NCI-H1930 (cell line): ENCODE measurements around the gene LSG1.
A peak's percentile ranks its signal among the peaks of the same experiment; 100 is the strongest.
"Not testable (repeated sequence)": the region's sequence is repeated elsewhere in the genome, so short reads cannot be mapped to it uniquely, and the experiment has no call there.

Source experiments
- DNase-seq, 2 experiments: peaks; one replicate each; lab custom pipeline; 2025; lab: John Stamatoyannopoulos, UW

The LSG1 gene

DNA sequence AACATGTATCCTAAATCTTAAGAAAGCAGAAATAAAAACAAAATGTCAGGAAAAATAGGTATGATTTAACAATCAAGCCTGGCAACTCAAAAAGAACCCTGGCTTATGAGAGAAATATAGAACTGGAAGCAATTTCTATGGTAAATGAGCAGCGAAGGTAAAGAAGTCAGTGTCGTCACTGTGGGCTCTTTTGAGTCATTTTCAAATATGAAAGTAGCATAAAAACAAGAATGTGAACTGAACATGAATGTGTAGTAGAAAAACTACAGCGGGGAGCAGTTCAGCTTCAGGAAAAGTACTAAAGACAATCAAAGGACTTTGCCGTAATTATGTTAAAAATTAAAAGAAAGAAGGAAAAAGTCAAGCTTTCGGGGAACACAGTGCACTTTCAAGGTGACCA is 17.5 kb downstream of the LSG1 start:
- no peak for DNase-seq

DNA sequence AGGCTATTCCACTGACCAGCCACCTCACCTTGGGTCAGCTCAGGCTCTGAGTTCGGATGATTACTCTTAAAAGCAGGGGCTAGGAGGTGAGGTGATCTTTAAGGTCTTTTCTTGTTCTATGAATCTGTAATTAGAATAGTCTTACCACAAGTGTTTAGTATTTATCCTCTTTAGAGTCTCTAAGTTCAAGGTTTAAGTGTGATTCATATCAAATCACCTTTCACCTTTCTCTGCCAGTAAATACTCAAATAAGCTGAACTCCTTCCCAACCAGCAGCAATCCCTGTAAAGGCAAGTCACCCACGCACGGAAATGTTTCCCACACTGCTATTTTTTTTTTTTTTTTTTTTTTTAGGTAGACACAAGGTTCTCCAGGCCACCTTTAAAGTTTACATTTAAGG is 24.2 kb downstream of the LSG1 start:
- no peak for DNase-seq

DNA sequence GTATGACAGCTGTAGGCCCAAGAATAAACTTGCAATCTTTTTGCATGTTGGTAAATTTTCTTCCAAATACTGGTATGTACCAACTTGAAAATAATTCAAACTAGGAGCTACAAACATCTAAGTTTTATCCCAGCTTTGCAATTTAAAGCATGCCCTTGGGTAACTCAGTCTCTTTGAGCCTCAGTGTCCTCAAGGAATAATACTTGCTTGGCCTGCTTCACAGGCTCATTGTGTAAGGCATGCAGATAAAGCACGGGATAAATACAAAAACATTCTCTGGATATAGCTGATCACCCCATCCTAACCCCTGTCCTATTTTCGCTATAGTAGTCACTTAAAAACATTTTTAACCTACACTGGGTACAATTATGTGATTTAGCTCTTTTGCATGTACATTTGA is 29.2 kb downstream of the LSG1 start:
- no peak for DNase-seq

DNA sequence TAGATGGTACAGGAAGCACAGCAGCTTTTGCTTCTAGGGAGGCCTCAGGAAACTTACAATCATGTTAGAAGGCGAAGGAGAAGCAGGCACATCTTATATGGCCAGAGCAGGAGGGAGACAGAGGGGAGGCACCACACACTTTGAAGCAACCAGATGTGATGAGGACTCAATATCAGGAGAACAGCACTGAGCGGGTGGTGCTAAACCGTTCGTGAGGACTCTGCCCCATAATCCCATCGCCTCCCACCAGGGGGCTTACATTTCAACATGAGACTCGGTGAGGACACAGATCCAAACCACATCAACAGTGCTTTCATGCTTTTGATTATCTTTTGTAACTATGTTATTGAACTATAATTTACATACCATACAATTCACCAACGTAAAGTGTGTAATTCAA is 31.2 kb downstream of the LSG1 start:
- no peak for DNase-seq

DNA sequence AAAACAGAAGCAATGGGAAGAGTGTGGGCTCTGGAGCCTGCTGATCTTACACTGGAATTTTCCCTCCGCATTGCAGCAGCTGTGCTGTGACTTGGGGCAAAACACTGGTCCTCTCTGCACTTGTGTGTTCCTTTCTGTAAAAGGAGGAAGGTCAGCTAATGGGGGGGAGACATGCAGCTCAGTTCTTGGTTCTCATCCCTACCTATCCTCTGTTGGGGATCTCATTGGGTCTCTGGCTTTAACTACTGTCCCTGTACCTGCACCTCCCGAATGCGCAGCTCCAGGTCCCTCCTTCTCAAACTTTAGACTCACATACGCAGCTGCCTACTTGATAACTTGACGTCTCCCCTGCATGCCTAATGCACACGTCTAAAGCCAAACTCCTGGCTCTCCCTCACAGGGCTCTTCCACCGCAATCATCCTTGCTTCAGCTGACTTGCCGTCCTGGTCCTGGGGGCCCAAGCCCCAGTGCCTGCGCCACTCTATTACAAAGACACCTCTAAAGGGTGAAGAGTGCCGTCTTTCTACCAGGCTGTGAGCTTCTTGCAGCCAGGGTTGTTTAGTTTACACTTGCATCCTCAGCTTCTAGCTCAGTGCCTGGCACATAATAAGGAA is 32.9 kb downstream of the LSG1 start:
- no peak for DNase-seq

DNA sequence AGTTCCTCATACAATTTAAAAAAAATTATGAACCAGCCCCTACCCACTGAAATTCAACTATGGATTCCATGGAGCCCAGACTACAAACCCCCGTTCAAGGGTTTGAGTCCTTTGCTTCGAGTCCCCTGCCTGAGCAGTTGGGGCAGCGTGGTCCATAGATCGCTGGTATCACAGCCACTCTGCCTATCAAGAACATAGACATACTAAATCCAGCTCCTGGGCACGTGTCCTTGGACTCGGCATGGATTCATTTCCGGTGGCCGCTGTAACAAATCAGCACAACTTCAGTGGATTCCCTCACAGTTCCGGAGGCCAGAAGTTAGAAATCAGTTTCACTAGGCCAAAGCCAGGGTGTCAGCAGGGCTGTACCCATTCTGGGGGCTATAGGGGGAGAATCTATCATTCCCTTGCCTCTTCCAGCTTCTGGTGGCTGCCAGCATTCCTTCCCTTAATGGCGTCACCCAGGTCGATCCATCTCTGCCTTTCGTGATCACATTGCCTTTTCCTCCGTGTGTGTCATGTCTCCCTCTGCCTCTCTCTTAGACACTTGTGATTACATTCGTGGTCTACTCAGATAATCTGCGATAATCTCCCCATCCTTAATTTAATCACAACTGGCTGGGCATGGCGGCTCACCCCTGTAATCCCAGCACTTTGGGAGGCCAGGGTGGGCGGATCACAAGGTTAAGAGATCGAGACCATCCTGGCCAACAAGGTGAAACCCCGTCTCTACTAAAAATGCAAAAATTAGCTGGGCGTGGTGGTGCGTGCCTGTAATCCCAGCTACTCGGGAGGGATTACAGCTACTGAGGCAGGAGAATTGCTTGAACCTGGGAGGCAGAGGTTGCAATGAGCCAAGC is 34.2 kb downstream of the LSG1 start:
- DNase-seq: no peak

DNA sequence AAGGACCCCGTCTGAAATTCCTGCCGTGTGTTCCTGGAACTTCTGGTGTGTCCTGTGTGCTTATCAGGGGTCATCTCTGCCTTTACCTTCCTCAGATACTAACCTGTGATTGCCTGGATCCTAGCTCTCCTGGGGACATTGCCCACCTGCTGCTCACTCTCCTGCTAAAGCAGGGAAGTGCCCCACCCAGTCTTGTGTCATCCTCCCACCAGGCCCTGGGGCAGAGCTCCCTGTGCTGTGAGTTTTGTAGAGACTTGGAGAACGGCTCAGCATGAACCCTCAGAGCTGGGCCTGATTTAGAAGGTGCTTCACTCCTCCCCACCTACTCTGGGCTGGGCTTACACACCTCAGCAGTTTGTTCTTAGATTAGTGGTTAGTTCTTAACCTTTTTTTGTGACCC is 34.9 kb downstream of the LSG1 start:
- DNase-seq: no peak

DNA sequence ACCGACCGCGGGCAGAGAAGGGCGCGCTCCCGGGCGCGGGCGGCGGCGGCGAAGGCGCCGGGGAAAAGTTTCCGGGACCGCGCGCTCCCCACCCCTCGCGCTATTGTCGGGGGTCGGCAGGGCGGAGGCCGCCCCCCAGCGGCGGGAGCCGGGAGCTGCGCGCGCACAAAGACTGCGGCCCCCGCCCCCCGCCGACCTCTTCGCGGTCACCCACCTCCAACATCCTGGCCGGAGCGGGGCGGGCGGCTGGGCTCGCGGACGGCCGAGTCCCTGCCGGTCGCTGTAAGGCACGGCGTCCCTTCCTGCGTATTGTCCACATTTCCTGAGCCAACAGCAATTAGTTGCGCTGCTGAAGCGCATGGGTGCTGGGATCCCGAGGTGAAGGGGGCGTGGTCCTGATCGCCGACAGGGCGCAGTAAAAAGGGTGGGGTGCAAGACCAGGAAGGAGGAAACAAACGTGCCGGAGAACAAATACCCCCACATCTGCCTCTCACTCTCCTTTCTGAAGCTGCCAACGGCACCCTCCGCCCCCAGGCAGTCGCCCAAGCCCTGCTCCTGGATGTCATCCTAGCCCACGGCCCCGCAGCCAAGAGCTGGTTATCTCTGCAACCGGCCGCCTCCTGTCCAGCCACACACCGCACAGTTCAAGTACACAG is 38.5 kb downstream of the LSG1 start, which contains the start of gene TMEM44:
Gene TMEM44, minus strand, starts transcription at position 71 of the 656 bp plus-strand sequence. CDS start 204 bp downstream, outside the sequence.
- DNase-seq: peak; percentile 65 to 80

DNA sequence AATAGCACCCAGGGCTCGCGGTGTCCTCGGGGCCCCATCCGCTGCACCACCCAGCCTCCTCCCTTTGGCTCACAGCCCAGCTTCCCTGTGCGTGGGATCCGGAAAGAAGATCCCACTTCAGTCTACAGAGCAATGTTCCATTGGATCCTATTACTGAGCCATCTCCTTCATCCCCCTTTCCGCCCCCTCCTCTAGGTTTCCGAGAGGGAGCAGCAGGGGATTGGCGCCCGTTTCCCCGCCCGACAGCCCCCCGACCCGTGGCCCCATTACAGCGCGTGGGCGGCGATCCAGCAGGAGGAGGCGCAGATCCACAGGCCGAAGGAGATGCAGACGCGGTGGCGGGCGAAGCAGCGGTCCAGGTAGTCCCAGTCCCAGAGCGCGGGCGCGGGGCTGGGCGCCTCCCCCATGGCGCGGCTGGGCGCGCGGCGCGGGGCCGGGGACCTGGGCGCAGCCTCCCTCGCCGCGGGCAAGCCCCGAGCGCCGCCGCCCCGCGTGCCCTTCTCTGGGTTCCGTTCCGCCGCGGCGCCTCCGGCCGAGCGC is 39.1 kb downstream of the LSG1 start:
- no peak for DNase-seq

DNA sequence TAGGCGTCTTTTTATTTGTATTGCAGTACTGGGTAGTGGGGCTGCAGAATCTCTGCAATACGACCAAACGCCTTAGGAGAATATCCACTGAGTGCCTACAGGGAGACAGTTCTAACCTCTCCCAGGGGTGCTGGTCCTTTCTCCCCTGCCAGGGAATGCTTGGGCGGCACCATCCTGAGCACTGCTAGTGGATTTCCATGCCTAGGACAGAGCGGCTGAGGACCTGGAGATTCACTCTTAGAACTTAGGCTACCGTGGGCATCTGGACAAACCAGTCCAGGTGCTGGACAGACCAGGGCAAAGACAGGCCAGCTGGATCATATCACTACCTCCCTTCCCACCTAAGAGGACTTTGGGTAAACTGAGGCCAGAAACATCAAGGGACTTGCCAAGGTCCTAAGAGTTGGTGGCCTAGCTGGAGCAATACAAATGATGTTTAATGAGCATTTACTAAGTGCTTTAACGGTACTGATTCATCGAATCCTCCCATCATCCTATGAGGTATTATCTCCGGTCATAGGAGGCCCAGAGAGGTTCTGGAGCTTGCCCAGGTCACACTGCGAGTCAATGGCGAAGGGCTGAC is 39.7 kb downstream of the LSG1 start:
- no peak for DNase-seq

DNA sequence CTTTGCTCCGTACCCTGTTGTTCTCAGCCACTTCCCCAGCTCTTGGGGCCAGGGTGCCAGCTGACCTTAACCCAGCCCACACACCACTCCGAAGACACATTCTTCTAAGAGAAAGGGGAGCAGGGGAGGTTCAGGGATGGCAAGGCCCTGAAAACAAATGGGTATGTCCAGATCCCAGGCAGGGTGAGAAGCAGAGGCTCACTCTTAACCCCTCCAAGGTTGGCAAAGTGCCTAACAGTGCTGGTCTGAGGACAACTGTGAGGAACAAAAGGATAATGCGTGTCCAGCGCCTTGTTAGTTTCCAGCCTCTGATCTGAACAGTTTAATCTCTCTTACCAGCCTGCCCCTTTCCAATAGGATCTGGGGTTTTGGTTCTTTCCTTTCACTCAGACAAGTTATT is 40.3 kb downstream of the LSG1 start:
- no peak for DNase-seq

DNA sequence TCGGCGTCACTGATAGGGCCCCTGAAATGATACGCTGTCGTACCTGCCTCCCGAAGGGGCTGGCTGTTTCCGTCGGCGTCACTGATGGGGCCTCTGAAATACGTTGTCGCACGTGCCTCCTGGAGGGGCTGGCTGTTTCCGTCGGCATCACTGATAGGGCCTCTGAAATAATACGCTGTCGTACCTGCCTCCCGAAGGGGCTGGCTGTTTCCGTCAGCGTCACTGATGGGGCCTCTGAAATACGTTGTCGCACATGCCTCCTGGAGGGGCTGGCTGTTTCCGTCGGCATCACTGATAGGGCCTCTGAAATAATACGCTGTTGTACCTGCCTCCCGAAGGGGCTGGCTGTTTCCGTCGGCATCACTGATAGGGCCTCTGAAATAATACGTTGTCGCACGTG is 41.3 kb downstream of the LSG1 start:
- DNase-seq: not testable (repeated sequence)

DNA sequence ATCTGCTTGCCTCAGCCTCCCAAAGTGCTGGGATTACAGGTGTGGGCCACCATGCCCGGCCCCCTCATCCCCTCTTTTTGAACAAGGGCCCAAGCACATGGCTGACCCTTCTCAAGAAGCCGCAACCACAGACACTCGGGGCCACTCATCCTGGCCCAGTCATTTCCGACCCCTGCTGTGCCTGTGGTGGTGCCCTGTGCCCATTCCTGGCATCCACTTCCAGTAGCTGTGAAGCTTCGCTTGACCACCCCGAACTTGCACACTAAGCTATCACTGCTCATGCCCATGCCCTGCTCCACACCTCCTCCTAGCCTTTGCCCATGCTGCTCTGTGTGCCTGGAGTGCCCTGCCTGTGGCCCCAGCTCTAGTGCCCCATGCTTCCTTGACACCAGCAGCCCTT is 47.0 kb downstream of the LSG1 start:
- no peak for DNase-seq

DNA sequence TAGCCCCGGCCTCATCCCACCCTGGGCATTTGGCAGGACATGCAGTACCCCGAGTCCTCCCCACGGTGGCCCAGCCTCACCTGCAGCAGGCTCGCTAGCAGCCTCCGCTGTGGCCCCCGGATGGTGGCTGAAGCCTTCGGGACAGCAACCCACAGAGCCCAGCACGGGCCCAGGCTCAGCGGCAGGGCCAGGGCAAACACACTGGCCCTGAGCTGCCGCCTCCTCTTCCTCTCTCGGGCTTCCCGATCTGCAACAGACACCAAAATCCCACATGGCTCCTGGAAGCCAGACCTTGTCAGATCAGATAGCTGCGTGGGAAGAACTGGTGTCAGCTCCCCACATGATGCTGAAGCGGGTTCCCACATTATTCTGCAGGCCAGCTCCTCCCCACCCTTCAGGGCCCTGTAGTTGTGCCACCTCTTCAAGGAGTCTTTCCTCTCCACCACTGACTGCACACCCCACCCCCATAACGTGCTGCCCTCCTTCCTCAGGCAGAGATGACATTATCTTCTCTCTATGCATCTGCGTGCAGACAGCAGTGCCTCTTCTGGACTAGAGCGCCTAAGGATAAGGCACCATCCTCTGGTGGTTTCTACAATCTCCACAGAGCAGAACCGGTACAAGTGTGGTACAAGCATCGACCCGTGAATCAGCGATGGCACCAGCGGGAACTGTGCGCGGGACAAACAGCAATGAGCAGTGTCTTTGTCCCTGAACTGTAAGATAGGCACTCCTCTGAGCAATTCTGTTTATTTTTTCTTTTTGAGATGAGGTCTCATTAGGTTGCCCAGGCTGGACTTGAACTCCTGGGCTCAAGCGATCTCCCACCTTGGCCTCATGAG is 48.3 kb downstream of the LSG1 start:
- DNase-seq: no peak

DNA sequence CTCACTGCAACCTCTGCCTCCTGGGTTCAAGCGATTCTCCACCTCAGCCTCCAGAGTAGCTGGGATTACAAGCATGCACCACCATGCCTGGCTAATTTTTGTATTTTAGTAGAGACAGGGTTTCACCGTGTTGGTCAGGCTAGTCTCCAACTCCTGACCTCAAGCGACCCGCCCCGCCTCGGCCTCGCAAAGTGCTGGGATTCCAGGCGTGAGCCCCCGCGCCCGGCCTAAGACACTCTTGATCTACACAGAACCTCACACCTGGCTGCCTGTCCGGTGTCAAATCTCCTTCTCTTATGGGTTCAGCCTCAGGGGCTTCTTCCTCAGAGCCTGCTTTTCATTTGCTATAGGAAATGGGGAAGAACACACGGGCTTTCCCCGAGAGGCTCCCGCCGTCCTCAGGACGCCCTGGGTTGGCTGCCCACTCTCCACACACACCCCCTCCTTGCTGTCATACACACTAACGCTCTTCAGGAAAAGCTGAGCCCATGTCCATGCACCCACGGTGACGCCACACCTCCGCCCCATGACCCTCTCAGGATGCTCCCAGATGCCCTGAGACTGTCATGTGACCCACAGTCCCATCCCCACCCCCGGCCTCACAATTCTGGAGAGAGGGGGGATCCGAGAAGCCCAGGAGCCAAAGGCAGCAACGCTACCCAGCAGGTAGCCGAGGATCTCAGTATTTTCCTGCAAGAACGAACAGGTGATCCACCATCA is 49.2 kb downstream of the LSG1 start:
- DNase-seq: no peak

DNA sequence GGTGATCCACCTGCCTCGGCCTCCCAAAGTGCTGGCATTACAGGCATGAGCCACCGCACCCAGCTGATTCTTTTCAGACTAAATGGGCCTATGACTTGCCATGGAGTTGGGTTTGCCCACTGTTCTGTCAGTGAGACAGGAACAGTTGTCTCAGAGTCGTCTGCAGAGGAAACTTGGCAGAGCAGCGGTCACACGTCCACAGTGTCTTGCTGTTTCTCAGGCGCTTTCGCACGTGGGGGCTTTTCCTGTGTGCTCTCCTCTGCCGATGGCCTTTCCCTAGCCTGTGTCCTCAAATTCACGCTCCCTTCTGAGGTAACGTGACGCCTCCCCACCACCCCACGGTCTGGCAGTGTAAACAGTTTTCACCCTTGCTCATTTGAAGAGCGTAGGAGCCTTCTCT is 50.0 kb downstream of the LSG1 start:
- DNase-seq: no peak

DNA sequence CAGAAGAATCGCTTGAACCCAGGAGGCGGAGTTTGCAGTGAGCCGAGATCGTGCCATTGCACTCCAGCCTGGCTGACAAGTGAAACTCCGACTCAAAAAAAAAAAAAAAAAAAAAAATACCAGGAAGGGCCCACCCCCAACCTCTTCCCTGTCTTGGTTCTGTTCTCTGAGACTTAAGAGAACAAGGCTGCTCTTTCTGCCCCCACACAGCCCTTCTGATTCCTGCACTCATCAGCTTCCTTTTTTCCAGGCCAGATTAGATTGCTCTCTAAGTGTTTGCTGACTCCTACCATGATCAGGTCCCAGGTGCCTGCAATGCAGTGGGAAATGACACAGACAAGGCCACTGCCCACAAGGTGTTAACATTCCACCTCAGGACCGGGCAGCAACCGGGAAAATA is 51.8 kb downstream of the LSG1 start:
- no peak for DNase-seq

DNA sequence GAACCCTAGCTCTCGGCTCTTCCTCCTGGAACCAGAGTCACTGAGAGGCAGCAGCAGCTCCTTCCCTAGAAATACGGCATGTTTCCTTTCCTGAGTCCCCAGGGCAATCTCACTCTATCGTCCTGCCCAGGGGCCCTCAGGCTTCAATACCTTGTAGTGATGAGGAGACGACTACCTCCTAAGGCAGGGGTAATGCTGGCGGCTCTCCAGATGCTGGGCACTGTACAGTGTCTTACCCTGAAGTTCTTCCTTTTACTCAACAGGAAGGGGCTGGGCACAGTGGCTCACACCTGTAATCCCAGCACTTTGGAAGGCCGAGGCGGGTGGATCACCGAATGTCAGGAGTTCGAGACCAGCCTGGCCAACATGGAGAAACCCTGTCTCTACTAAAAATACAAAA is 52.2 kb downstream of the LSG1 start:
- DNase-seq: no peak

DNA sequence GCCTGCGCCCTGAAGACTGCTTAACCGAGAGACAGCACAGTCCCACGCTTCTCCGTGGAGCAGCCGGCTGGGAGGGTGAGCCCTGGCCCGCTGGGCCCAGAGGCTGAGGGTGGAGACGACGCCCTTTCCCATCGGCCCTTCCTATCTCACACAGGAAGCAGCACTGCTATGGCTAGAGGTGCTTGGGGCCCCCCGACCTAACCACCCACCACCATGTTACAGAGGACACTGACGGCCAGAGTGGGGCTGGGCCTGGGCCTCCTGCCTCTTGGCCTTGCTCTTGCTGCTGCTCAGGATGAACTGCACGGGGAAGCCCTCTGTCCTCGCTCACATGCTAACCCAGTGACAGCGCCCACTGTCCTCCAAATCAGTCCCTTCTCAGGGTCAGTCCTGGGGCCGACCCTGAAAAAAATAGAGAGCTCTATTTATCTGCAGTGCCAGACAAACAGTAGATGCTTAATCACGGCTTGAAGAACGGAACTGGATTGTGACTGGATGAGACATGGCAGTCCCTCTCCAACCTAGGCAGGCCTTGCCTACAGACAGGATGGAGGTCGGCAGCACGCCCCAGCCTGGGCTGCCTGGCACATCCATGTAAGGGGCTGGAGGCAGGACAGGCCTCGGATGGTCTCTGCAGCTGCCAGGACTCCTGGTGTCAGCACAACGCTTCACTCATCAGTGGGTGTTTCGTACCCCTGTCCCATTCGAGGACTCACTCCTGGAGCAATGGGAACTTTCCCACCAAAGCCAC is 53.0 kb downstream of the LSG1 start:
- DNase-seq: no peak

DNA sequence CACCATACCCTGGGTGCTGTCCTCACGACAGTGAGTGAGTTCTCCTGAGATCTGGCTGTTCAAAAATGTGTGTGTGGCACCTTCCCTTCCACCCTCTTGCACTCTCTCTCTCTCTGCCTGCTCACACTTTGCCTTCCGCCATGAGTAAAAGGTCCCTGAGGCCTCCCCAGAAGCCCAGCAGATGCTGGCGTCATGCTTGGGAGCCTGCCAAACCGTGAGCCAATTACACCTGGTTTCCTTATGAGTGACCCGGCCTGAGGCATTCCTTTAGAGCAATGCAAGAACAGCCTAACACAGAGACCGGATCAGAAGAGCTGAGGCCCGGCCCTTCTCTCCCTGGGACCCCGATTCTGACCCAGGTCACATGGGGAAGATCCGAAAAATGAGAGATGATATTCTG is 54.2 kb downstream of the LSG1 start:
- DNase-seq: no peak
